Progenitor cell of endocrine pancreas (in vitro differentiated cells): ENCODE measurements around the gene CD59. TPM values are rescaled to one million over a fixed set of nuclear protein-coding genes. Genes with fewer than 3 reads are reported as not detected.

Experiments
- DNase-seq: peaks from one replicate; pipeline ENCODE4 v3.0.0; 2021; ENCODE audit warnings: low spot score; ENCODE audit not compliant: unreplicated experiment
- H3K27ac Mint-ChIP-seq: 2 replicates; pipeline ENCODE4 v1.8.0; 2021; ENCODE audit warnings: mild to moderate bottlenecking, moderate library complexity, mixed read lengths
- H3K27me3 Mint-ChIP-seq: 2 replicates; pipeline ENCODE4 v1.8.0; 2021; ENCODE audit warnings: mixed read lengths
- H3K36me3 Mint-ChIP-seq: 2 replicates; pipeline ENCODE4 v1.8.0; 2022; ENCODE audit warnings: mixed read lengths; ENCODE audit not compliant: insufficient read depth
- H3K4me1 Mint-ChIP-seq: 2 replicates; pipeline ENCODE4 v1.8.0; 2021; ENCODE audit warnings: low read depth, mixed read lengths
- H3K4me3 Mint-ChIP-seq: 2 replicates; pipeline ENCODE4 v1.8.0; 2021; ENCODE audit warnings: low read depth, mild to moderate bottlenecking, moderate library complexity, mixed read lengths
- H3K9me3 Mint-ChIP-seq: 2 replicates; pipeline ENCODE4 v1.8.0; 2021; ENCODE audit warnings: low read depth, mixed read lengths
- total RNA-seq: library from RNA; stranded (reverse); gene quantifications from 2 replicates; pipeline ENCODE4 v1.2.1, GENCODE V29; 2021
- TF ChIP-seq, protein P1 (sequence below): fragments of 200-600 bp; sonication (generic); IDR thresholded peaks from one replicate; pipeline ENCODE4 v1.5.0; 2021; ENCODE audit warnings: antibody characterized with exemption, mild to moderate bottlenecking; ENCODE audit not compliant: unreplicated experiment

The CD59 gene
- total RNA-seq, 1 donor from 2014 or later, result 214 TPM

DNA sequence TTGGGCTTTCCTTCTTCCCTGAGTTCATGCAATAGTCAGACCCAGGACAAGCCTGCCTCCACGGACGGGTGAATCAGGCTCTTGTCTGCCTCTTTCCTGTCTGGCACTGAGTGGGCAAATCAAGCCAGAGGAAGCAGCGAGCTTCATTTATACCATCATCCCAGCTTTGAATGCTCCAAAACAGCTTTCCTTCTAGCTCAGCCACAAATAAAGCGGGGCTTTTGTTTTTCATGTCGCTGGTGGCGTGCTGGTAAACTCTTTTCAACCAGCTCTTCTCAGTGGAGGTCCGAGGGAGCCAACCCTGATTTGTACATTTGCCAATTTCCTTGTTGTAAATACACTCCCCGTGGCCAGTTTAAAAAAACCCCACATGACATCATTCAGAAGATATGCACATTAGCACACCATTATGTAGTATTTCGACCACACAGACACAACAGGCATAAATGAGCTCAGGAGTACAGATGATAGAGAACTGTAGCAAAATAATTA is 44.2 kb downstream of the CD59 start:
- Mint-ChIP-seq H3K27ac (peak overlapping the region; percentile 95), H3K9me3 (no peaks in the 10 kb centered on the region), H3K4me3 (no peak overlapping the region), H3K4me1 (peaks cover 70% of the 10 kb centered on the region), H3K27me3 (no peaks in the 10 kb centered on the region), H3K36me3 (no peaks in the 10 kb centered on the region)
- TF ChIP-seq, protein P1, sequence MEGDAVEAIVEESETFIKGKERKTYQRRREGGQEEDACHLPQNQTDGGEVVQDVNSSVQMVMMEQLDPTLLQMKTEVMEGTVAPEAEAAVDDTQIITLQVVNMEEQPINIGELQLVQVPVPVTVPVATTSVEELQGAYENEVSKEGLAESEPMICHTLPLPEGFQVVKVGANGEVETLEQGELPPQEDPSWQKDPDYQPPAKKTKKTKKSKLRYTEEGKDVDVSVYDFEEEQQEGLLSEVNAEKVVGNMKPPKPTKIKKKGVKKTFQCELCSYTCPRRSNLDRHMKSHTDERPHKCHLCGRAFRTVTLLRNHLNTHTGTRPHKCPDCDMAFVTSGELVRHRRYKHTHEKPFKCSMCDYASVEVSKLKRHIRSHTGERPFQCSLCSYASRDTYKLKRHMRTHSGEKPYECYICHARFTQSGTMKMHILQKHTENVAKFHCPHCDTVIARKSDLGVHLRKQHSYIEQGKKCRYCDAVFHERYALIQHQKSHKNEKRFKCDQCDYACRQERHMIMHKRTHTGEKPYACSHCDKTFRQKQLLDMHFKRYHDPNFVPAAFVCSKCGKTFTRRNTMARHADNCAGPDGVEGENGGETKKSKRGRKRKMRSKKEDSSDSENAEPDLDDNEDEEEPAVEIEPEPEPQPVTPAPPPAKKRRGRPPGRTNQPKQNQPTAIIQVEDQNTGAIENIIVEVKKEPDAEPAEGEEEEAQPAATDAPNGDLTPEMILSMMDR, result no peak
- DNase-seq, result no peak

DNA sequence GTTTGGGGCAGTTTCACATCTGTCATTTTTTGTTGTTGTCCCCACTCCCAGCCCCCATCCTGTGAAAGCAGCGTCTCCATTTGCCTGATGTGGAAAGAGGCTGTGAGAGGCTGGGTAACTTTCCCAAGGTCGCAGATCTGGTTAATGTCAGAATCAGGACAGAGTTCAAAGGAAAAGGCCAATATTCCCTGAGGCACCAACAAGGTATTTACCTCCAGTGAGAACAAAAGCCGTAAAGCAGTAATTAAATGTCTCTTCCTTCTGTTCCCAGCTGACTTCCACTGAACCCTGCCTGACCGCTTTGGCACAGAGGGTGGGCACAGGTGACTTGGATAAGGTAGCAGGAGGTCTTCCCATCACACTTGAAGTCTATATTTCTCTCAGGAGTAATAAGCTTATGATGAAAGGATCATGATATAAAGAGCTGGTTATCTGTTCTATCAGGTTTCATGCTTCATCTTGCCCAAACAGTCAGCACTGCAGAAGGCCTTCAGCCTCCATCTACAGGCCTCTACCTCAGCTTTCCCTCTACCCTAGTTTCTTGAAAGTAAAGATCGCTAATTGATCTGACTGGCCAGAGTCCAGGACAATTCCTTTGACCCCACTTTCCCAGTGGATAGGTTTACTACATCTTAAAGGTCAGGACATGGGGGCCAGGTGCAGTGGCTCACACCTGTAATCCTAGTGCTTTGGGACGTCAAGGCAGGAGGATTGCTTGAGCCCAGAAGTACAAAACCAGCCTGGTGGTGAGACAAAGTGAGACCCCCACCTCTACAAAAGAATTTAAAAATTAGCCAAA is 45.0 kb downstream of the CD59 start:
- TF ChIP-seq, protein P1, result no peak
- DNase-seq, result no peak
- Mint-ChIP-seq H3K4me3 (no peak overlapping the region), H3K27ac (peak overlapping the region; percentile 95), H3K9me3 (no peaks in the 10 kb centered on the region), H3K36me3 (no peaks in the 10 kb centered on the region), H3K4me1 (peaks cover 63% of the 10 kb centered on the region), H3K27me3 (no peaks in the 10 kb centered on the region)

DNA sequence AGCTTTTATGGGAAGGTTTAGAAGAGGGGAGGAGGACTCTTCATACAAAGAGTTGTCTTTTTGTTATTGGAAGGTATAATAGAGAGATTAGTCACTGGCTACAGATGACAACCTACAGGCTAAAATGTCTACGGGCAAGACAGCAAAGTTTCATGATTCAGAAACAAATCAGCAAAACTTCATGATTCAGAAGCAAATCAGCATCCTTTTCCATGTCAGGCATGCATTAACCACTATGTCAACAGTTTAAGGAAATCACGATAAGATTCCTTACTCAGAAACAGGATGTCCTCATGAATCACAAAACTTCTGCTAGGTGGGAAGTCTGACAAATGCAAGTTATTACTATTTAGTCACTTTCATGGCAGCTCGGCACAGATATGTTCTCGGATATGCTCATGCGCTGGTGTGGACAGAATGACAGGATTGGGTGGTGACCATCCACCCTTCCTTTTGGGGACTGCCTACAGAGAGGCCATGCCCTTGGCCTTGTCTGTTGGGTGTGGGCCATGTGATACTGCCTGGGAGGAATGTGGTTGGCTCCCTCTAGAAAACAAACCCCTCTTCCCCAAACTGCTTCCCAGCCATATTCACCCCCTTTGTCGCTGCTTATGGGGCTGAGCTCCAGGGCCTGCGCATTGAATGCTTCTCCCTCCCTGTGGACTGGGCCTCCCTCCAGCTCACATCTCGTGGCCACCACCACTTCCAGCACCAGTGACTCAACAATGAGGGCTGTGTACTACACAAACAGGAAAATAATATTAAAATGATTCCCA is 45.7 kb downstream of the CD59 start:
- Mint-ChIP-seq H3K27ac (peak overlapping the region; percentile 91), H3K36me3 (no peaks in the 10 kb centered on the region), H3K27me3 (no peaks in the 10 kb centered on the region), H3K4me3 (no peak overlapping the region), H3K9me3 (no peaks in the 10 kb centered on the region), H3K4me1 (peaks cover 55% of the 10 kb centered on the region)
- DNase-seq, result no peak
- TF ChIP-seq, protein P1, result no peak

DNA sequence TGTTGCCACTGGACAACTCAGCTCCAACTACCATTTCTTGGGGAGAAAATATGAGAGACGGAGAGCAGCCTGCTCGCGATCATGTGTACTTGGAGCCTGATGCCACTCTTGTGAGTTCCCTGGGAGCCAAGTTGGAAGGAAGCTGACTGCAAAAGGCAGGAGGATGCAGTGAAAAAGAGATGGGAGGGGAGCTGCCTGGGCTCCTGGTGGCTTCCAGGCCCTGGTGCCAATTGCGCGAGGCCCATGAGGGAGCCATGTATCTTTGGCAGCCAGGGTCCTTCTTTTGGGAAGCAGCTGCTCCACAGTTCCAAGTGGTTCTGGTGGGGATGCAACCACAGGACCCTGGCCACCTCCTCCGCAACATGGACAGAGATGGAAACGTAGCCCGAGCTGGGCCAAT is 46.7 kb downstream of the CD59 start:
- Mint-ChIP-seq H3K36me3 (no peaks in the 10 kb centered on the region), H3K4me1 (peaks cover 45% of the 10 kb centered on the region), H3K27ac (no peak overlapping the region), H3K27me3 (no peaks in the 10 kb centered on the region), H3K9me3 (no peaks in the 10 kb centered on the region), H3K4me3 (no peak overlapping the region)
- no peak for DNase-seq
- TF ChIP-seq, protein P1, result no peak

DNA sequence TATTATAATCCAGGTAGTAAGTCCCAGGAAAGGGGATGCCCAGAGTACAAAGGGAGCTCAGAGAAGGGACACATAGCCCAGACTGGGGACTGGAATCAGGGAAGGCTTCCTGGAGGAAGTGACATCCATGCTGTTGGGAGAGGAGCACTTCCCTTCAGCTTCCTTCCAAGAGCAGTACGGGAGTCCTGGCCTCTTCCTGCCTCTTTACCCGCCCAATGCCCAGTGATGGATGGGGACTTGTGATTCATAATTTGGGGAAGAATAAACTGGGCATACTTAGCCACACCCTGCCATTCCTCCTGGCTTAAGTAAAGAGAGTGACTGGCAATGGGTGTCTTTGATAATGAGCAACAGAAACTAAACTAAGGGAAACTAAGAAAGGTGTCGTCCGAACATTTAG is 47.1 kb downstream of the CD59 start:
- no peaks in the 10 kb centered on the region for H3K36me3 Mint-ChIP-seq
- H3K27me3 Mint-ChIP-seq, result peaks cover 3% of the 10 kb centered on the region
- no peaks in the 10 kb centered on the region for H3K9me3 Mint-ChIP-seq
- TF ChIP-seq, protein P1, result no peak
- DNase-seq, result no peak
- H3K4me1 Mint-ChIP-seq, result peaks cover 43% of the 10 kb centered on the region
- no peak overlapping the region for H3K27ac Mint-ChIP-seq
- no peak overlapping the region for H3K4me3 Mint-ChIP-seq
